ENCODE measurements around the gene KIF26B.

The KIF26B gene

DNA sequence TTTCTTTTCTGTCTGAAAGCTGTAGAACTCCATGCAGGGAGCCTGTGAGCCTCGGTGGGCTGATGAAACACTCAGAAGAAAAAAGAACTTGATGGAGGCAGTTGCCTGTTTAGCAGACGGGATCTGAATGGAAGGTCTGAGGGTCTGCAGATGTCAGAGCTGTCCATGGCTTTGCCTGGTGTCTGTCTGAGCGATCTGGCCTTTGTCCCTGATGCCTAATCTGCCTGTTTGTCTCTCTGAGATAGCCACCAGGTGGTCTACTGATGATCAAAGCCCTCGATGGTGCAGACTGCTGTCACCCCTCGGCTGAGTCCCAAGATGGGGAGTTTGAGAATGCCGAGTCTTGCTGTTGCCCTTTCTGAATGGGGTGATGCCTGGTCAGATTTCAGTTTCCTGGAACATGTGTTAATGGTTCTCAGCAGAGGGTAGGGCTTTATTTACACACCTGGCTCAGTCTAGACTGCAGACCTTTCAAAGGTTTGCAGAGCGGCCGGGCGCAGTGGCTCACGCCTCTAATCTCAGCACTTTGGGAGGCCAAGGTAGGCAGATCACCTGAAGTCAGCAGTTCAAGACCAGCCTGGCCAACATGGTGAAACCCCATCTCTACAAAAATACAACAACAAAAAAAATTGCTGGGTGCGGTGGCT, 90.4 kb downstream of the KIF26B start:
- no peak for DNase-seq

DNA sequence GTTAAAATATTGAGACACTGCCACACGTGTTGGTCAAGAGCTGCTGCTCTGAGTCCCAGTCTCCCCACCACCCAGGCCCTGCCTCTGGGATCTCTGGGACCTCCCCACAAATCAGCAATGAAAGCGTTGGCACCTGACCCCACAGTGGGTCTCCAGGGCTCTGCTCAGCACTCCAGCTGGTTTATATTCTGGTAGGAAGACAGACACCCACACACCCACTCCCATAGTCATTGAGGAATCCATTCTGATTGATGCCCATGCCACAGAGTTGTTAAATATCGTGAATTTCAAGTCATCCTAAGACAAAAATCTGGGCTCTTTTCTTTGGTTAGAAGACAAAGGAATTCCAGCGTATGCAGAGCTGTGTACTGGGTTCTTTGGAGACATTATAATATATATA, 91.6 kb downstream of the KIF26B start:
- no peak for DNase-seq

DNA sequence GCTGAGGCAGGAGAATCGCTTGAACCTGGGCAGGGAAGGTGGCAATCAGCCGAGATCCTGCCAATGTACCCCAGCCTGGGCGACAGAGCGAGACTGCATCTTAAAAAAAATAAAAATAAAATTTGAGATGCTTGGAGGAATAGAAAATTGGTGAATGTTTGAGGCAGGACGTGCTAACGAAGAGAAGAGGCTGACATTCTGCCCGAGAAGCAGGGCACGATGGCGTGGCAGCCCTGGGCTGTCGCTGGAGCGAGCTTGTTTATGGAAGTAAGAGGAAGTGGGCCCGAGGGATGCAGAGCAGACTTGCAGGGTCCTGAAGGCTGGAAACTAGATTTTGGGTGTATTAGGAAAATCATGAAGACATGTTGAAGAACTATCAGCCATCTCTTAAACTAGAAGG, 92.6 kb downstream of the KIF26B start:
- no peak for DNase-seq

DNA sequence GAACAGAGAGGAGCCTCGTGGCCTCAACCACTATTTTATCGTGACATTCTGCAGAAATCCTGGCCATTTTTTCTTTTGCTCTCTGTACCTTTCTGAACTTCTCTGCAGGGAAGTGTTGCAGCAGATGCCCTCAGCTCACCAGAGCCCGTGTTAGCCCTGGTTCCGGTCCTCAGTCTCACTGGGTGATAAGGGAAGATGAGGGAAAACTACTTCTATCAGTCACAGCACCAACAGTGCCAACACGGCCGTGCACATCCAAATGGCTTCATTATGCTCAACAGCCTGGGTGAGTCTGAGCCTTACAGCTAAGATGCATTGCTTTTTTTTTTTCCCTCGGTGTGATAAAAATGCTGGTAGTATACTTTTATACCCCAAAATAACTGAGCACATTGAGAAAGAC, 93.0 kb downstream of the KIF26B start:
- DNase-seq = no peak

DNA sequence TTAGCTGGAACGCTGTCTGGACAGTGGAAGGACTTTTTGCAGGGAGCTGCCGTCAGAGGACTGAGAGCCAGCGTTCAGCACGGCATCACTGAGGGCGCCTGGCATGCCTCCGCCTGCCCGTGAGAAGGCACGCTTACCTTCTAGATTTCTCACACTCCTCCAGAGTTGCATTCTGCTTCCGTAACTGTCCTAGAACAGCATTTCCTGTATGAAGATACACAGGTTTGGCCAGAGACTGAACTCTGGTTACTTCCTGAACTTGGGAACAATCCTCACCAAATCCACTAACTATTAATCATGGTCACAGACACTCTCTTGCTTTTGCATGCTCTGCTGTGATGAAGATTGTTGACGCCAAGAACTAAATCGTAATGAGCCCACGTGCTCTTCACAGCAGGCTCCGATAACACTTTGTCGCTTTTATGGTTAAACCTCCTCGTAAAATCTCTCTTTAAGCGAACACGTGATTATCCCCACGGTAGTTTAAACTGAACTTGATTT, 93.5 kb downstream of the KIF26B start:
- DNase-seq = no peak

DNA sequence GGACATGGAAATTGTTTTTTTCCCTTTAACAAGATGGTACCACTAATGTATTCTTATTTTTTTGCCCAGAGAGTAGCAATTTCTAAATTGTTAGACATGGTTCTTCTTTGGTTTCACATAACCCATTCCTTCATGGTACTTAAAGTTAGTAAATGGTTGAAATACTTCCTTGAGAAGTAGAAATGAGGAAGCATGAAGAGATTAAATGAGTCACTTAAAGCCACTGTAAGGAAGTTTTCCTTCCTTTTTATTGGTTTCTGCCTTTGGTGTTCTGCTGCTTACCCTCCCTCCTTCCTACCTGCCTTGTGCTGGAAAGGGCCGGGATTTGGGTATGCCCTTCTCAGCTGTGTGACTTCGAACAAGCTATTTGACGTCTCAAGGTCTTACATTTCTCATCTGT, 101.0 kb downstream of the KIF26B start:
- no peak for DNase-seq

DNA sequence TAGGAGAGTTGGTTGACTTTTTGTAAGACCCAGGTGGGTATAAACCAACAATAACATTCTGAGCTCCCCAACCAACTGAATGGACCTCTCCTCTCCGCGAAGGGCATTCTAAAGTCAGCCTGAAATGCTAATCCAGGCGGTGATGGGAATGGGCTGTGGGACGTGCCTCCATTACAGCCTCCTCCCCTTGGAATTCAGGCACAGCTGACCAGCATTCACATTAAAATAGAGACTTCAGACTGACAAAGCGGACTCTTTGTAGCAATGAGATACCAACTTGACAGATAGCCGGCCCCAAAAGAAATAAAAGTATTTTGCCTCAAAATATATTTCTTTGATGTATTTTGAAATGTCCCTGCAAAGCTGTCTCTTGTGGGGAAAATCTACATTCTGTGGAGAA, 101.7 kb downstream of the KIF26B start:
- no peak for DNase-seq

DNA sequence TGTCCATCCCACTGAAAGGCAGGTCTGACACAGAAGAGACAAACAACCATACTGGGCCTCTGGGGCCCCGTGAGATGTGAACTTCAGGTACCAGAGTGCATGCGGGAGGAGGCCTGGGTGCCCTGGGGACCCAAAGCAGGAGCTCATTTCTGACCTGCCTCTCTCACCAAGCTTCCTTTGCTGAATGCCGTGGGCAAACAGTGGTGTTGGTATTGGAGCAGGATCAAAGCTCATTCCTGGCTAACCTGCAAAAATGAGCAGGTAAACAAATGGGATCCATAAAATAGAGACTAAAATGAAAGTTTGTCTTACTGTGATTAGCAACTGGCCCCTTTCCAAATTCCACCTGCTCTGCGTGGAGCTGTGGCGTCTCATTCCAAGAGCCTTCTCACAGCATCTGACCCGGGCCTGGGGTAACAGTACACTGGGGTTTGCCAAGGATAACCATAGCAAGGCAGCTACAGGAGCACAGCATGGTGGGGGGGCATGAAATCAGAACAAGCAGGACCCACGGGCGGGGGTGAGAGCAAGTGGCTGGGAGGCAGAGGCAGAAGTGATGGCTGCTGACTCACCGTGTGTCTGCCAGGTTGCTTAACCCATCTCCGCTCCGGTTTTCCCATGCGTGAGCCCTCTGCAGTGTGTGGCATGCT, 103.6 kb downstream of the KIF26B start:
- DNase-seq = no peak

DNA sequence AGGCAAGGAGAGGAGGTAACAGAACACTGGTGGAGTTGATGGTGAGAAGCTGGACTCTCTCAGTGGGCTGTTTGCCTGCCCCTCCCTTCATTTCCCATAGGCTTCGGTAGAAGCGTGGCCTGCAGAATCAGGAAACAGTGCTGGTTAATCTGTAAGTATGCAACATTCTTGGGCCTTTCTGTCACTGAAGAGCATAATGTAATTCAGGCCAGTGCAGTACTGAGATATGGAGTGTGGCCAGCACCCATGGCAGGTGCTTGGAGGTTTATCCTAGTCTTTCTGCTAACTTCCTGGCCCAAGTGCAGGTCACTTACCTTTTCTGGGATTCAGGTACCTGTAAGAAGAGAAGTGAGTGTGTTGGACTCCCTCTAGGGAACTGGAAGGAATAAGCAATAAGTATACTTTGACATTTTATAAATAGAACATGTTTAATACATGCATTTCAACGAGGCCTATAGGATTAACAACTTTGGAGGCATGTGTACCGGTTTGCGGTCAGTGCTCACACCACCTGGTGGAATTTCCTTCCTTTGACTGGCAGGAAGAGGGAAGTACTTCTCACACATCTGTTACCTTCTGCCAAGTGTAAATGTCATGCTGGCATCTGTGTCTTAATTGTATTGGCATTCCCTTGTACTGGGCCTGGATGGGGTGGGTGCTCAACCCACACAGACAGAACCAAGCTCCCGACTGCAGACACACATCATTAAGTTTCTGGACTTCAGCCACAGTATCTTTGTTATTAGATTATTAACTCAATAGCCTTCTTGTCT, 105.5 kb downstream of the KIF26B start:
- no peak for DNase-seq

DNA sequence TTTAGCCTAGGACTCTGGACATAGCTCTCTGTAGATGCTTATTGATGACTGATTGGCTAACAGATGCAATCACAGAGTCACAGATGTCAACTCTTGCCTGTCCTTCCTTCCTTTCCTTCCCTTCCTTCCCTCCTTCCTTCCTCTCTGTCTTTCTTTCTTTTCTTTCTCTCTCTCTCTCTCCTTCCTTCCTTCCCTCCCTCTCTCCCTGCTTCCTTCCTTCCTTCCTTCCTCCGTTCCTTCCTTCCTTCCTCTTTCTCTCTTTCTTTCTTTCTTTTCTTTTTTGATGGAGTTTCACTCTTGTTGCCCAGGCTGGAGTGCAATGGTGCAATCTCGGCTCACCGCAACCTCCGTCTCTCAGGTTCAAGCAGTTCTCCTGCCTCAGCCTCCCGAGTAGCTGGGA, 106.1 kb downstream of the KIF26B start:
- DNase-seq = no peak

DNA sequence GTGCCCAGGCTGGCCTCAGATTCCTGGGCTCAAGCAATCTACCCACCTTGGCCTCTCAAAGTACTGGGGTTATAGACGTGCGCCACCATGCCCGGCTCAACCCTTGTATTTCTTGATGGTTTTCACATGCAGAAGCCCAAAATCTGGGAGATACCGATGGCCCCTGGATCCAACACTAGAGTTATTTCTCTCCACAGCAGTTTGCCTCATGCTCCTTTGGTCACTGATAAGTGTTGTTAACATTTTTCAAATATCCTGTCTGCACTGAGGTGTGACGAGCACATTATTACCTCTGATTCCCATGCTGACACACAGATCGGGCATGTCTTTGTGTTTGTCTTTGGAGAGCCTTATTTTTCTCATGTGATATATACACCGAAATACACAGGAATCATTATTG, 107.0 kb downstream of the KIF26B start:
- DNase-seq = no peak

DNA sequence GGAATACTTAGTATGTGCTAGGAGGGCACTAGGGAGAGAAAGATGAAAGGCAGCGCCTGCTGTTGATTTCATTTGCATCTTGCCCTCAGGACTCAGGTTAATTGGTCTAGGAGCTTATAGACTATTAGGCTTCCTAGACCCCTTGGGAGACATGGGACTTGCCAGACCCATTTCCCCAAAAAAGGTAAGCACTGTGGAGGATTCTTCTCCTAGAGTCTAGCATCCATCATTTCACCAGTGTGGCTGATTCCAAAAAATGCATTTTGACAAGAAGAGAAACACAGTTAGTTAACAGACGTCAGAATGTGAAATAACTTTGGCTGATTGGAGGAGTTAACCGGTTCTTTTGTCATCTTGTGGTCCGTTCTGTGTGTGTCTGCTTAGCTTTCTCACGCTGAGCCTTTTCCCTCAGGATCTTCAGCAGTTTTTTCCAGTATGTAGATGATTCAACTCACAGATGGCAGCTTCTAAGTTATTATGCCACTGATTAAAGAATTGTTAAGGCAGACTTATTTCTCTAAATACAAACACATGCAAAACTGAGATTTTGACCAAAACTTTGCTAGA, 108.8 kb downstream of the KIF26B start:
- no peak for DNase-seq

DNA sequence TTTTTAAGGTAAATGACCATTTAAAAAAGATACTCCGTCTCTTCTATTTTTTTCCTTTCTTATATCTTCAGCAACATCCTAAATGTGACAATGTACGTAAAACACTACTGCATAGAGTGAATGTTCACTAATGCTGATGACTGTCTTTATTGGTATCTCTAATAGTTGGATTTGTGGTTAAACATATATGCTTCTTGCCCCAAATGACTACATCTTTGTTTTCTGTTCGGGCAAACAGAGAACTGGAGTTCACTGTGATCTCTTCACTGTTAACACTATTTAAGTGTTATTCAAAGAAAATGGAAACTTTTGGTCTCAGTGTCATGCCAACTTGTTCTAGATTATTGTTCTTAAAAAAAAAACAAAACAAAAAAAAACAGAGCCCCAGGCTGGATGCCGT, 109.4 kb downstream of the KIF26B start:
- DNase-seq = no peak

DNA sequence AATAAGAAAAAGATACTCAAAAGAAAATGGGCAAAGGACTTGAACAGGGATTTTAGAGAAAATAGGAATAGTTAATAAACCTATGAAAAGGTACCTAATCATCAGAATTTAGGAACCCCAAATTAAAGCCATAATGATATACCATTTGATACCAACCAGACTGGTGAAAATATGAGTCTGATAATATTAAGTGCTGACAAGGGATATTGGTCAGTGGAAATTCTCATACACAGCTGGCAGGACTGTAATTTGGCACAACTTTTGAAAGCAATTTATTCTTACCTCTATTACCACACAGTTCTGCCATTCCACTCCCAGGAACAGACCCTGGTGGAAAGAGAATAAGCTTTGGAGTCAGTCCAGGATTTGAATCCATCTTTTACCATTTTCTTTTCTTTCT, 111.3 kb downstream of the KIF26B start:
- DNase-seq = no peak

DNA sequence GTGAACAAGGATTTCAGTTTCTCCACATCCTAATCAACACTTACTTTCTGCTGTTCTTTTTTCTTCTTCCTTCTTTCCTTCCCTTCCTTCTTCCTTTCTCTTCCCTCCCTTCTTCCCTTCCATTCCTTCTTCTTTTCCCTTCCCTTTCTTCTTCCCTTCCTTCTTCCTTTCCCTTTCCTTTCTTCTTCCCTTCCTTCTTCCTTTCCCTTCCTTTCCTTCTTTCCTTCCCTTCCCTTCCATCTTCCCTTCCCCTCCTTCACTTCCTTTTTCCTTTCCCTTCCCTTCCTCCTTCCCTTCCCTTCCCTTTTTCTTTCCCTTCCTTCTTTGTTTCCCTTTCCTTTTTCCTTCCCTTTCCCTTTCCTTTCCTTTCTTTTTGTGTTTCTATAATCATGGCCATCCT, 115.3 kb downstream of the KIF26B start:
- DNase-seq = no peak

DNA sequence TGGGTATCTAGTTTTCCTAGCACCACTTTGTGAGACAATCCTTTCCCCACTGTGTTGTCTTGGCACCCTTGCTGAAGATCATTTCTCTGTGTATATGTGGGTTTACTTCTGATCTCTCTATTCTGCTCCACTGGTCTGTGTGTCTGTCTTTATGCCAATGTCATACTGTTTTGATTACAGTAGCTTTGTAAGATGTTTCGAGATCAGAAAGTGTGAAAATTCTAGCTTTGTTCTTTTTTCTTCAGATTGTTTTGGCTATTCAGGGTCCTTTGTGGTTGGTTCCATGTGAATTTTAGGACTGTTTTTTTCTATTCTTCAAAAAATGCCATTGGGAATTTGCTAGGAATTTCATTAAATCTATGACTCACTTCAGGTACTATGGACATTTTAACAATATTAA, 116.2 kb downstream of the KIF26B start:
- DNase-seq = no peak

DNA sequence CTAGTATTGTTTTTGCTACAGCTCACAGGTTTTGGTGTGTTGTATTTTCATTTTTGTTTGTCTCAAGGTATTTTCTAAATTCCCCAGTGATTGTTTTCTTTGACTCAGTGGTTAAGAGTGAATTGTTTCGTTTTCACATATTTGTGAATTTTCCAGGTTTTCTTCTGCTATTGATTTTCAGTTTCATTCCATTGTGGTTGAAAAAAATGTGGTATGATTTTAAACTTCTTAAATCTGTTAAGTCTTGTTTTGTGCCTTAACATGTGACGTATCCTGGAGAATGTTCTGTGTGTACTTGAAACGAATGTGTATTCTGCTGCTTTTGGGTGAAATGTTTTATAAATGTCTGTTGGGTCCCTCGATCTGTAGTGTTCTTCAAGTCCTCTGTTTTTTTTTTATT, 117.9 kb downstream of the KIF26B start:
- no peak for DNase-seq

DNA sequence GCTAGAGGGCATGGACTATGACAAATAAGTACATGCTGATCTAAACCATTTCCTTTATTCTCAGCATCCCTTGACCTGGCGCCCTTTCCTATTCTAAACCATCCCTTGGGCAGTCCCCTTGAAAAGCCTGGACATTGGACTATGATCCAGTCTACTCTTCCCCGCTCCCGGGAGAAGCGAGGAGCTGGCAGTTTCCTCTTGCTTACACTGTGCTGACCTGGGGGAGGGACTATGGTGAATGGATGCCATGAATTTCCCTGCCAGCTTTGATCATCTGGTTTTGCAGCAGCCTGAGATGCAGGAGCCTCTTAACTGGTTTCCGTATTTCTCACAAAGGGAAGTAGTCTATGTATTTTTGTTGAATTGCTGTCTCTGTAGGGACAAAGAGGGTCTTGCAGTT, 121.7 kb downstream of the KIF26B start:
- no peak for DNase-seq

DNA sequence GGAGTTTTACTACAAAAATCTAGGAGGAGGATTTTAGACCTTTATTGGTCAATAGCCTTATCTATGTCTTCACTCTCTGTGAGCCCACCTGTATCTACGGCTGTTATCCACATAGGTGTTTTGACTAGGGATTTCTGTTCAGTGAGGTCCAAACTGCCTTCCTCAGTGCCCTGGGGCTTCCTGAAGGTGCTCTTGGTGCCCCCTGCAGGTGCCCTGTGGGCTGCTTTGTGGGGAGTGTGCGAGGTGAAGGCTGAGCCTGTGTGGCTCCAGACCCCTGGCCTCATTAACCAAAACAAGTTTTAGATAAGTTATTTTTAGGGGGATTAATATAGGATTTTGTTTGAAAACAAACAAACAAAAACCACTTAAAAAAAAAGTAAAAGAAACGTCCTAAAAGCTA, 122.5 kb downstream of the KIF26B start:
- no peak for DNase-seq

DNA sequence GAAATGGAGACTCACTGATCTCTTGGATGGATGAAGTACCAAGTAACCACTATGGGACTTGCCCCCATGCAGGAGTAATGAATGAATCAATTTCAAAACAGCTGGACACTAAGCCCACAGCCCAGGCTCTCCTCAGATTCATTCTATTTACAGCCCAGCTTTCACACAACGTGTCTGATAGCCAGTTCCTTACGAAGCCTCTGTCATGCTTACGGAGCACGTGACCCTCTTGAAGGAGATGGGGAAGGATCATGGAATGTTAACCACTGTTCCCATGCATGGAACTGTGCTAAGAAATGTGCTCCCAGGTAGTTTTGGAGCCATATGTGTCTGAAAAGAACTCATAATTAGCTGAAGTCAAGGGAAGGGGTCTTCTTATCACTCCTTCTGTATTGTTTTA, 124.1 kb downstream of the KIF26B start:
- no peak for DNase-seq

DNA sequence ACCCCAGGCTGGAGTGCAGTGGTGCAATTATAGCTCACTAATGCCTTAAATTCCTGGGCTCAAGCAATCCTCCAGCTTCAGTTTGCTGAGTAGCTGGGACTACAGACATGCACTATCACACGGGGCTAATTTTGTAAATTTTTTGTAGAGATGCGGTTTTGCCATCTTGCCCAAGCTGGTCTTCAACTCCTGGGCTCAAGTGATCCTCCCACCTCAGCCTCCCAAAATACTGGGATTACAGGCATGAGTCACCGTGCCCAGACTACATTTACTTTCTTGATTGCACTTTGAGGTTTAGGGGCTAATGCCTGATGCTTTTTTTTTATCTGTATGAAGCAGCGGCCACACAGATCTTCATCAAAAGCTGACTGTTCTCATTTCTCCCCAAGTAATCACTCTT, 124.6 kb downstream of the KIF26B start:
- no peak for DNase-seq

DNA sequence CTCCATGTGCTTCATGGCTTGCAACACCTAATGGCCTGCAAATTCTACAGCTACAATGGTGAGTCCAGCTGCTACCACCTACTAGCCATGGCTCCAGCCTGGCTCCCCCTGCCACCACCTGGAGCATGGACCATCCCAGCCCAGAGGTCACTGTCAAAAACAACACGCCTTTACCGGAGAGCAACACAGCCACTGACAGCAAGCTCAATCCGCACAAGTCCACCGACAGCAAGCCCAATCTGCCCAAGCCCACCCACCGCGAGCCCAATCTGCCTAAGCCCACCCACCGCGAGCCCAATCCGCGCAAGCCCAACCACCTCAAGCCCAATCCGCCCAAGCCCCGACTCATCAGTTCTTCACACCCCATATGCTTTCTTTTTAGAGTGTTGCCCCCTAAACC, 128.2 kb downstream of the KIF26B start:
- no peak for DNase-seq

DNA sequence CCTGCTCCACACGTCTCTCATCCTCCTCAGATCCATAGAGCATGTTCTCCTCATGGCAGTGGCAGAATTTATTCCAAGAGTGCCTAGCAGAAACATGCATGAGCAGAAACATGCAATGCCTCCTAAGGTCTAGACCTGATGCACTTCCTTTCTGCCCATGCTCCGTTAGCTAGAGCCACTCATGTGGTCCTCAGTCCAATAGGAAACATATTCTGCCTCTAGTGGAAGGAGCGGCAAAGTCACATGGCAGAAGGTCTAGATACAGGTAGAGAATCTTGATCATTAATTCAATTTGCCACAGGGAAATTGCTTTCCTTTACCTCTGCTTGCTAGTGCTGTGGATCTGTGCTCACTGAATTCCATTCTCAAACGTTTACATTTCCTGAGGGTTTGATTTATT, 130.4 kb downstream of the KIF26B start:
- no peak for DNase-seq

DNA sequence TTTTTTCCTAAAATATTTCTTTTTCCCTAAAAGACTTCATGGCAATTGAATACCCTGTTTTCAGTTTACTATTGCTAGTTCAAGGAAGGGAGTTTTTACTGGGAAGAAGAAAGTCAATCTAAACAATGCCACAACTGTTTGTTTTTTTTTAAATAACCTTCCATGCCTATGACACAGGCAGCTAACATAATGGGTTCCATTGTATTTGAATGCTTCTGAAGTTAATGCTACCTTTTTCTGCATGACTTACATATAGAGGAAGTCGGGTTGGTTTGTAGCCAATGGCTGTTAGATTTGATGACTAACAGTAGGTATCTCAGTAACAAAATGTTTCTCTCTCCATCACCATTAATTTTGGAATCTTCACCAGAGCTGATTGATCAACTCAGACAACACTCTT, 134.0 kb downstream of the KIF26B start:
- no peak for DNase-seq
